Lower leg skin (tissue), 3 donors: Measurements from ENCODE around the gene QSER1.

ENCODE experiments used
- CTCF ChIP-seq, 3 donors: fragments of 450-650 bp; IDR thresholded peaks; one replicate each; pipeline ENCODE4 v1.5.1; 2016; ENCODE audit warnings: antibody characterized with exemption in 3 of 3, mild to moderate bottlenecking in 3 of 3, moderate library complexity in 2 of 3
- POLR2A ChIP-seq, 2 donors: fragments of 450-650 bp; IDR thresholded peaks; one replicate each; pipeline ENCODE4 v1.6.1; 2016 to 2017; ENCODE audit warnings: antibody characterized with exemption in 2 of 2, mild to moderate bottlenecking in 1 of 2, moderate library complexity in 1 of 2

GRCh38 chr11:33025339-33025722 lies 132.7 kb downstream of the QSER1 start:
- TF ChIP-seq CTCF (IDR thresholded peaks at IDR 0.05) (no peak), POLR2A (IDR thresholded peaks at IDR 0.05) (no peak)
